Coronary artery (tissue), 2 donors: ENCODE data around the gene SERPINE3.

Experiments
- DNase-seq: peaks from one replicate; pipeline ENCODE4 v3.0.0-alpha.2; 2017; ENCODE audit warnings: low spot score
- H3K27ac ChIP-seq, 2 donors: fragments of 200-600 bp; sonication (generic); one replicate each; pipeline ENCODE4 v1.5.1; 2016 to 2019
- H3K4me3 ChIP-seq: fragments of 200-600 bp; sonication (generic); 2 replicates; pipeline ENCODE4 v1.5.1; 2016; ENCODE audit warnings: mild to moderate bottlenecking, moderate library complexity
- TF ChIP-seq, protein P1 (sequence below): fragments of 200-600 bp; sonication (generic); IDR thresholded peaks from one replicate; pipeline ENCODE4 v1.5.1; 2019; ENCODE audit warnings: antibody characterized with exemption

Gene SERPINE3

DNA sequence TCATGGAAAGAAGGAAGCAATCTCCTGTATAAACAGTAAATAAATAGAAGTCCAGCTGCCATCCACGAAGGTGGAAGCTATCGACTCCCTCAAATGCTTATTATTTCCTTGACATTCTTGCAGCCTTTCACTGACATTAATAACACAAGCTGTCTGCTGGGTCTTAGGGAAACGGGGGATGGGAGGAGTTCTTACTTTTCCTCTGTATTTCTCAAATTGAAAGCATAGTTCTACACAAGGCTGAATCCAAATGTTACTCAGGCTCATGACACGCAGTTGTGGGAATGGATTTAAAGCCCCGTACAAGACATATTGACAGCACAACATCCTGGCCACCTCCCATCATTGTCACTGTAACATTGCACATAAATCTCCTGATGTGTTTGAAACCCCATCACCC lies 4.0 kb downstream of the SERPINE3 start:
- TF ChIP-seq, protein P1, sequence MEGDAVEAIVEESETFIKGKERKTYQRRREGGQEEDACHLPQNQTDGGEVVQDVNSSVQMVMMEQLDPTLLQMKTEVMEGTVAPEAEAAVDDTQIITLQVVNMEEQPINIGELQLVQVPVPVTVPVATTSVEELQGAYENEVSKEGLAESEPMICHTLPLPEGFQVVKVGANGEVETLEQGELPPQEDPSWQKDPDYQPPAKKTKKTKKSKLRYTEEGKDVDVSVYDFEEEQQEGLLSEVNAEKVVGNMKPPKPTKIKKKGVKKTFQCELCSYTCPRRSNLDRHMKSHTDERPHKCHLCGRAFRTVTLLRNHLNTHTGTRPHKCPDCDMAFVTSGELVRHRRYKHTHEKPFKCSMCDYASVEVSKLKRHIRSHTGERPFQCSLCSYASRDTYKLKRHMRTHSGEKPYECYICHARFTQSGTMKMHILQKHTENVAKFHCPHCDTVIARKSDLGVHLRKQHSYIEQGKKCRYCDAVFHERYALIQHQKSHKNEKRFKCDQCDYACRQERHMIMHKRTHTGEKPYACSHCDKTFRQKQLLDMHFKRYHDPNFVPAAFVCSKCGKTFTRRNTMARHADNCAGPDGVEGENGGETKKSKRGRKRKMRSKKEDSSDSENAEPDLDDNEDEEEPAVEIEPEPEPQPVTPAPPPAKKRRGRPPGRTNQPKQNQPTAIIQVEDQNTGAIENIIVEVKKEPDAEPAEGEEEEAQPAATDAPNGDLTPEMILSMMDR = no peak
- Histone ChIP-seq H3K27ac (no peak overlapping the region), H3K4me3 (no peak overlapping the region)
- no peak for DNase-seq

- TF ChIP-seq, protein P1 = no peak
- DNase-seq = no peak
- Histone ChIP-seq H3K27ac (no peak overlapping the region), H3K4me3 (no peak overlapping the region)
Measured at GRCh38 chr13:51346397-51346796, 6.9 kb downstream of the SERPINE3 start.

DNA sequence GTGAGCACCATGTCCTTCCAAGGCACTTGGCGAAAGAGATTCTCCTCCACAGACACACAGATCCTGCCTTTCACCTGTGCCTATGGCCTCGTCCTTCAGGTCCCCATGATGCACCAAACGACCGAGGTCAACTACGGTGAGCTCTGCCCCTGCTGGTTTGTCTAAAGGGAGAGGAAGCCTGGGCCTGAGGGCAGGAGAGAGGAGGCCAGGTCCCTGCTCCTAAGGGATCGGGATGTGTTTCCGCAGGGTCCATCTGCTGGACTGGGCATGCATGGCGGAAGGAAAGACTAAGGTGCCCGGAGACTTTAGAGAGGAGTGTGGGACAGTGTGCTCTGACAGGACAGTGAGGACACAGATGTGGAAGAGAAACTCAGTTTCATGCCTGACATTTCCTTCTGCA lies 7.6 kb downstream of the SERPINE3 start:
- no peak overlapping the region for H3K27ac ChIP-seq
- no peak for DNase-seq
- no peak overlapping the region for H3K4me3 ChIP-seq
- TF ChIP-seq, protein P1 = no peak

GRCh38 chr13:51348069-51348967 lies 8.8 kb downstream of the SERPINE3 start:
- Histone ChIP-seq H3K4me3 (no peak overlapping the region), H3K27ac (no peak overlapping the region)
- TF ChIP-seq, protein P1 = no peak
- DNase-seq = no peak

GRCh38 chr13:51349016-51349415 lies 9.5 kb downstream of the SERPINE3 start:
- Histone ChIP-seq H3K27ac (no peak overlapping the region), H3K4me3 (no peak overlapping the region)
- TF ChIP-seq, protein P1 = no peak
- DNase-seq = no peak

GRCh38 chr13:51355217-51355616 lies 15.7 kb downstream of the SERPINE3 start:
- Histone ChIP-seq H3K27ac (no peak overlapping the region), H3K4me3 (no peak overlapping the region)
- TF ChIP-seq, protein P1 = no peak
- no peak for DNase-seq
